Endodermal cell (in vitro differentiated cells): Measurements from ENCODE around the gene SLC10A6. TPM values are rescaled to one million over a fixed set of nuclear protein-coding genes. Genes with fewer than 3 reads are reported as not detected.

Experiments
- DNase-seq: peaks from one replicate; pipeline ENCODE4 v3.0.0-alpha.2; 2017
- H3K27ac ChIP-seq: 2 replicates; pipeline ENCODE4 v1.5.1; 2013; ENCODE audit warnings: mild to moderate bottlenecking, low read depth, low read length, moderate library complexity
- H3K27me3 ChIP-seq: 2 replicates; pipeline ENCODE4 v1.6.1; 2013; ENCODE audit warnings: mild to moderate bottlenecking, low read length, moderate library complexity; ENCODE audit not compliant: insufficient read depth, control insufficient read depth, poor library complexity, severe bottlenecking
- H3K36me3 ChIP-seq: 2 replicates; pipeline ENCODE4 v1.7.0; 2013; ENCODE audit warnings: mild to moderate bottlenecking, low read length, moderate library complexity; ENCODE audit not compliant: control insufficient read depth, insufficient read depth
- H3K4me1 ChIP-seq: one replicate; pipeline ENCODE4 v1.7.0; 2013; ENCODE audit warnings: low read length; ENCODE audit not compliant: control insufficient read depth, insufficient read depth
- H3K4me3 ChIP-seq: 2 replicates; pipeline ENCODE4 v1.5.1; 2013; ENCODE audit warnings: mild to moderate bottlenecking, low read length, moderate library complexity
- H3K9ac ChIP-seq: 2 replicates; pipeline ENCODE4 v1.6.1; 2013; ENCODE audit warnings: mild to moderate bottlenecking, low read length, moderate library complexity; ENCODE audit not compliant: poor library complexity, severe bottlenecking; ENCODE audit errors: extremely low read depth
- H3K9me3 ChIP-seq: 2 replicates; pipeline ENCODE4 v1.6.1; 2013; ENCODE audit warnings: mild to moderate bottlenecking, low read length, moderate library complexity; ENCODE audit not compliant: control insufficient read depth
- H3K27ac Mint-ChIP-seq: 2 replicates; pipeline ENCODE4 v1.8.0; 2020; ENCODE audit warnings: mixed read lengths
- H3K27me3 Mint-ChIP-seq: 2 replicates; pipeline ENCODE4 v1.8.0; 2021; ENCODE audit warnings: mild to moderate bottlenecking, mixed read lengths; ENCODE audit not compliant: insufficient read depth
- H3K36me3 Mint-ChIP-seq: 2 replicates; pipeline ENCODE4 v1.8.0; 2020; ENCODE audit warnings: low read depth, mixed read lengths
- H3K4me1 Mint-ChIP-seq: 2 replicates; pipeline ENCODE4 v1.8.0; 2020; ENCODE audit warnings: mixed read lengths
- H3K4me3 Mint-ChIP-seq: 2 replicates; pipeline ENCODE4 v1.8.0; 2020; ENCODE audit warnings: mild to moderate bottlenecking, moderate library complexity, mixed read lengths
- H3K9me3 Mint-ChIP-seq: 2 replicates; pipeline ENCODE4 v1.8.0; 2020; ENCODE audit warnings: mild to moderate bottlenecking, mixed read lengths
- WGBS, 2 experiments: methylation state at CpG; one replicate each; pipeline versions ENCODE4 v1.1.5 to v1.1.7; 2013; ENCODE audit warnings: missing lambda C conversion rate in 2 of 2, mixed read lengths in 1 of 2; ENCODE audit not compliant: insufficient coverage in 1 of 2, insufficient read length in 1 of 2; 5-methylcytosine and 5-hydroxymethylcytosine counted together
- long read RNA-seq, 4 experiments: library from polyadenylated mRNA in 2 of 4; library from RNA in 1 of 4; library from capped mRNA in 1 of 4; stranded (forward) in 3 of 4; unstranded in 1 of 4; transcript quantifications; one replicate each; pipeline ENCODE4 v2.0.0, GENCODE V29; 2020 to 2021; ENCODE audit warnings: inconsistent platforms in 1 of 4
- polyA plus RNA-seq, 2 experiments: library from polyadenylated mRNA; stranded (reverse); fragments of 50-300 nt; gene quantifications; one replicate each; pipeline ENCODE4 v1.2.3, GENCODE V29; 2013
- total RNA-seq, 2 donors: library from RNA; stranded (reverse); fragmentation: NEBNext Ultra II Directional in 1 of 2; extraction: Animal tissue kit (Norgen Biotek cat#: 25700) in 1 of 2; gene quantifications; 2 replicates in 1 of 2; 3 replicates in 1 of 2; pipeline ENCODE4 v1.2.1, GENCODE V29; 2021
- TF ChIP-seq, protein P1 (sequence below): fragments of 200-600 bp; sonication (generic); conservative IDR thresholded peaks from 2 replicates; pipeline ENCODE4 v1.5.0; 2021; ENCODE audit warnings: antibody characterized with exemption, mild to moderate bottlenecking

SLC10A6 gene, protein sequence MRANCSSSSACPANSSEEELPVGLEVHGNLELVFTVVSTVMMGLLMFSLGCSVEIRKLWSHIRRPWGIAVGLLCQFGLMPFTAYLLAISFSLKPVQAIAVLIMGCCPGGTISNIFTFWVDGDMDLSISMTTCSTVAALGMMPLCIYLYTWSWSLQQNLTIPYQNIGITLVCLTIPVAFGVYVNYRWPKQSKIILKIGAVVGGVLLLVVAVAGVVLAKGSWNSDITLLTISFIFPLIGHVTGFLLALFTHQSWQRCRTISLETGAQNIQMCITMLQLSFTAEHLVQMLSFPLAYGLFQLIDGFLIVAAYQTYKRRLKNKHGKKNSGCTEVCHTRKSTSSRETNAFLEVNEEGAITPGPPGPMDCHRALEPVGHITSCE
- total RNA-seq, result not detected
- not detected for polyA plus RNA-seq (2013, experiment 1 of 2)
- not detected for polyA plus RNA-seq (2013, experiment 2 of 2)
- long read RNA-seq, experiment 1, result 0 reads
- long read RNA-seq, experiment 2, result 0 reads
- long read RNA-seq, experiment 3, partial matches to known transcripts, result 0 of 1 reads
- long read RNA-seq, experiment 3, other reads (novel, unspliced or antisense), result 1 of 1 reads
- long read RNA-seq, experiment 4, partial matches to known transcripts, result 0 of 1 reads
- long read RNA-seq, experiment 4, other reads (novel, unspliced or antisense), result 1 of 1 reads

DNA sequence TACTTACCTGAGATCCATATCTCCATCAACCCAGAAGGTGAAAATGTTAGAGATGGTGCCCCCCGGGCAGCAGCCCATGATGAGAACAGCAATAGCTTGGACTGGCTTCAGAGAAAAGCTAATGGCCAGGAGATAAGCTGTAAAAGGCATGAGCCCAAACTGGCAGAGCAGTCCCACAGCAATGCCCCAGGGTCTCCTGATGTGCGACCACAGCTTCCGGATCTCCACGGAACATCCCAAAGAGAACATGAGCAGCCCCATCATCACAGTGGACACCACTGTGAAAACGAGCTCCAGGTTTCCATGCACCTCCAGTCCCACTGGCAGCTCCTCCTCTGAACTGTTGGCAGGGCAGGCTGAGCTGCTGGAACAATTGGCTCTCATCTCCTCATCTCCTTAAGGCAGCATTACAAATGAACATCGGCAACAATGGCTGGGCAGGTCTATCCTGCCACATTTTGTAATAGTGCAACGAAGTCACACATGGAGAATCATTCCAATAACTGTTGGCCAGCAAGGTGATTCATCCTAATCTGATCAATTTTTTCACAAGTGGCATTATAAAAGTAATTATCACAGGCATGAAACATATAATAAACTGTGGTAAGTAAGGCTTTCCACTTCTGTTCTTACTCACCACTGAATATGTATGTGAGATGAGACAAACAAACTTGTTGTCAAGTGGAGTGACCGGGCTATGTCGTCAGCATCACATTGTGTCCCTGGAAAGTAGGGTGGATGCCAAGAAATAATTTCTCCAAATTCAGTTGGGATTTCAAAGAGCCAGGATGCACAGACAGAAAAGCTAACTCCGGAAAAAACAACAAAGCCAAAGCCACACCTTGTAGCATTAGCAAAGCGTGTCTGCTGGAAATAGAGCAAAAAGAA lies at the start of gene SLC10A6:
SLC10A6 (minus strand) TSS at position 653 of the 888 bp plus-strand sequence; CDS start at position 384, 269 bp downstream.
- Mint-ChIP-seq H3K27ac (no peak within 1 kb of the TSS), H3K4me1 (peaks cover 15% of the 10 kb centered on the region), H3K9me3 (no peaks in the 10 kb centered on the region), H3K27me3 (no peaks in the 10 kb centered on the region), H3K4me3 (no peak within 1 kb of the TSS), H3K36me3 (no peaks in the 10 kb centered on the region)
- TF ChIP-seq, protein P1, sequence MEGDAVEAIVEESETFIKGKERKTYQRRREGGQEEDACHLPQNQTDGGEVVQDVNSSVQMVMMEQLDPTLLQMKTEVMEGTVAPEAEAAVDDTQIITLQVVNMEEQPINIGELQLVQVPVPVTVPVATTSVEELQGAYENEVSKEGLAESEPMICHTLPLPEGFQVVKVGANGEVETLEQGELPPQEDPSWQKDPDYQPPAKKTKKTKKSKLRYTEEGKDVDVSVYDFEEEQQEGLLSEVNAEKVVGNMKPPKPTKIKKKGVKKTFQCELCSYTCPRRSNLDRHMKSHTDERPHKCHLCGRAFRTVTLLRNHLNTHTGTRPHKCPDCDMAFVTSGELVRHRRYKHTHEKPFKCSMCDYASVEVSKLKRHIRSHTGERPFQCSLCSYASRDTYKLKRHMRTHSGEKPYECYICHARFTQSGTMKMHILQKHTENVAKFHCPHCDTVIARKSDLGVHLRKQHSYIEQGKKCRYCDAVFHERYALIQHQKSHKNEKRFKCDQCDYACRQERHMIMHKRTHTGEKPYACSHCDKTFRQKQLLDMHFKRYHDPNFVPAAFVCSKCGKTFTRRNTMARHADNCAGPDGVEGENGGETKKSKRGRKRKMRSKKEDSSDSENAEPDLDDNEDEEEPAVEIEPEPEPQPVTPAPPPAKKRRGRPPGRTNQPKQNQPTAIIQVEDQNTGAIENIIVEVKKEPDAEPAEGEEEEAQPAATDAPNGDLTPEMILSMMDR, result no peak
- Histone ChIP-seq H3K27me3 (no peaks in the 10 kb centered on the region), H3K4me1 (peaks cover 3% of the 10 kb centered on the region), H3K9ac (no peak within 1 kb of the TSS), H3K4me3 (no peak within 1 kb of the TSS), H3K9me3 (no peaks in the 10 kb centered on the region), H3K36me3 (no peaks in the 10 kb centered on the region), H3K27ac (no peak within 1 kb of the TSS)
- DNase-seq, result peak; percentile 51
- 93 to 95% methylated on average over 10 to 11 of the region's 11 CpGs for WGBS, 2 experiments

DNA sequence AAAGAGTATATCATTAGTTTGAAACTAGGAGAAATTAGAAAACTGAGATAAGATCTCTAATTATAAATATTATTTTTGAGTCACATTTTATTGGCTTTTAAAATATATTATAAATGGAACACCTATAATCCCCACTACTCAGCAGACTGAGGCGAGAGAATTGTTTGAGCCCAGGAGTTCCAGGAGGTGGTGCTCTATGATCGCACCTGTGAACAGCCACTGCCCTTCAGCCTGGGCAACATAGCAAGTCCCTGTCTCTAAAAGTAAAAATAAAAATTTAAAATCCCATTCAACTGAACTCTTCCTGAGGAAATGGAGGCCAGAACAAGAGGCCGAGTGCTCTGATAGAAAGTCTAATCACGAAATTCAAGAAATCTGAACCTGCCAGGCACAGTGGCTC lies 49.4 kb upstream of the SLC10A6 start:
- Mint-ChIP-seq H3K27ac (no peak overlapping the region), H3K4me3 (no peak overlapping the region), H3K4me1 (no peaks in the 10 kb centered on the region), H3K9me3 (peaks cover 3% of the 10 kb centered on the region), H3K27me3 (peaks cover 13% of the 10 kb centered on the region), H3K36me3 (no peaks in the 10 kb centered on the region)
- H3K27me3 ChIP-seq, result no peaks in the 10 kb centered on the region
- no peak overlapping the region for H3K9ac ChIP-seq
- WGBS, 2 experiments, result 78 to 94% methylated on average over 2 to 4 of the region's 4 CpGs
- H3K4me3 ChIP-seq, result no peak overlapping the region
- TF ChIP-seq, protein P1, result peak; percentile 73
- H3K4me1 ChIP-seq, result no peaks in the 10 kb centered on the region
- DNase-seq, result peak; percentile 64
- H3K27ac ChIP-seq, result no peak overlapping the region
- no peaks in the 10 kb centered on the region for H3K36me3 ChIP-seq
- no peaks in the 10 kb centered on the region for H3K9me3 ChIP-seq

DNA sequence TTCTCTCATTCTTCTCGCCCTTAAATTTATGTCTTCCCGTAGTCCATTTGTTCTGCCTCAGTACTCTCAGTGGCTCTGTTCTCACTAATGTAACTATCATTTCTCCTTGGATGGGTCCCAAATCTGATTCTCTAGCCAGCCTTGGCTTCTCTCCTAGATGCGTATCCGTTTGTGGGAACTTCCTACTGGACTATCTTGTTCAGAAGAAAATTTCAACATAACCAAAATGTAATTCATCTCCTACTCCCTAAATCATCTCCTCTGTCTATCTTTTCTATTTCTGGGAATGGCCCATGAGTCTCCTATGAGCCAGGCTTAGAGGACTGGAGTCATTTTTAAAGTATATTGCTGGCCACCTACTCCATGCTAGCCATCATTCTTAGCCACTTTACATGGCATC lies 47.4 kb upstream of the SLC10A6 start:
- Mint-ChIP-seq H3K9me3 (no peaks in the 10 kb centered on the region), H3K4me3 (no peak overlapping the region), H3K36me3 (no peaks in the 10 kb centered on the region), H3K27ac (no peak overlapping the region), H3K4me1 (peaks cover 1% of the 10 kb centered on the region), H3K27me3 (peaks cover 8% of the 10 kb centered on the region)
- Histone ChIP-seq H3K27me3 (peaks cover 7% of the 10 kb centered on the region), H3K4me1 (no peaks in the 10 kb centered on the region), H3K4me3 (no peak overlapping the region), H3K36me3 (no peaks in the 10 kb centered on the region), H3K9ac (no peak overlapping the region), H3K27ac (no peak overlapping the region), H3K9me3 (no peaks in the 10 kb centered on the region)
- TF ChIP-seq, protein P1, result no peak
- WGBS, 2 experiments, result 87 to 93% methylated on average over 4 of the region's 4 CpGs
- DNase-seq, result no peak
